ENCODE data around the gene CTNNA3.
A peak's percentile ranks its signal among the peaks of the same experiment; 100 is the strongest.

The CTNNA3 gene

GRCh38 chr10:66189271-66189670 is 1506.7 kb downstream of the CTNNA3 start:
- no peak for FAIRE-seq

- FAIRE-seq = no peak
These were observed 1508.8 kb downstream of the CTNNA3 start for GRCh38 chr10:66187053-66187733.

GRCh38 chr10:66183028-66183427 is 1513.0 kb downstream of the CTNNA3 start:
- FAIRE-seq = no peak

GRCh38 chr10:66180581-66181318 is 1515.2 kb downstream of the CTNNA3 start:
- peak; percentile 97 for FAIRE-seq

- no peak for FAIRE-seq
These were observed 1516.0 kb downstream of the CTNNA3 start for GRCh38 chr10:66180021-66180420.

GRCh38 chr10:66176772-66177171 is 1519.2 kb downstream of the CTNNA3 start:
- FAIRE-seq = no peak

GRCh38 chr10:66167816-66168215 is 1528.2 kb downstream of the CTNNA3 start:
- no peak for FAIRE-seq

- no peak for FAIRE-seq
These were observed 1533.3 kb downstream of the CTNNA3 start for GRCh38 chr10:66162560-66163143.

- no peak for FAIRE-seq
These were observed 1544.6 kb downstream of the CTNNA3 start for GRCh38 chr10:66151346-66151745.

- FAIRE-seq = no peak
These were observed 1547.7 kb downstream of the CTNNA3 start for GRCh38 chr10:66148312-66148711.

- FAIRE-seq = no peak
These were observed 1552.0 kb downstream of the CTNNA3 start for GRCh38 chr10:66144016-66144415.

- no peak for FAIRE-seq
These were observed 1593.2 kb downstream of the CTNNA3 start for GRCh38 chr10:66102756-66103155.

- no peak for FAIRE-seq
These were observed 1597.2 kb downstream of the CTNNA3 start for GRCh38 chr10:66098595-66099480.

- no peak for FAIRE-seq
These were observed 1600.4 kb downstream of the CTNNA3 start for GRCh38 chr10:66095610-66096009.

- no peak for FAIRE-seq
These were observed 1610.1 kb downstream of the CTNNA3 start for GRCh38 chr10:66085906-66086305.

- no peak for FAIRE-seq
These were observed 1624.1 kb downstream of the CTNNA3 start for GRCh38 chr10:66071907-66072306.

GRCh38 chr10:66058594-66058993 is 1637.4 kb downstream of the CTNNA3 start:
- no peak for FAIRE-seq

- no peak for FAIRE-seq
These were observed 1646.7 kb downstream of the CTNNA3 start for GRCh38 chr10:66049335-66049734.

GRCh38 chr10:66045859-66046258 is 1650.1 kb downstream of the CTNNA3 start:
- FAIRE-seq = no peak

- no peak for FAIRE-seq
These were observed 1654.2 kb downstream of the CTNNA3 start for GRCh38 chr10:66041771-66042170.

- FAIRE-seq = no peak
These were observed 1657.4 kb downstream of the CTNNA3 start for GRCh38 chr10:66038623-66039022.

GRCh38 chr10:66026321-66026720 is 1669.7 kb downstream of the CTNNA3 start:
- FAIRE-seq = no peak

GRCh38 chr10:66025186-66025585 is 1670.8 kb downstream of the CTNNA3 start:
- FAIRE-seq = no peak
